HG02938 (cell line): ENCODE measurements around the gene SLC35A3.
"Not testable (repeated sequence)": the region's sequence is repeated elsewhere in the genome, so short reads cannot be mapped to it uniquely, and the experiment has no call there.

Experiments
- ATAC-seq: cut with Tn5 transposase; IDR thresholded peaks from one replicate; pipeline ENCODE4 v1.9.1; 2021; ENCODE audit warnings: mild to moderate bottlenecking, moderate library complexity; ENCODE audit not compliant: unreplicated experiment

The SLC35A3 gene

DNA sequence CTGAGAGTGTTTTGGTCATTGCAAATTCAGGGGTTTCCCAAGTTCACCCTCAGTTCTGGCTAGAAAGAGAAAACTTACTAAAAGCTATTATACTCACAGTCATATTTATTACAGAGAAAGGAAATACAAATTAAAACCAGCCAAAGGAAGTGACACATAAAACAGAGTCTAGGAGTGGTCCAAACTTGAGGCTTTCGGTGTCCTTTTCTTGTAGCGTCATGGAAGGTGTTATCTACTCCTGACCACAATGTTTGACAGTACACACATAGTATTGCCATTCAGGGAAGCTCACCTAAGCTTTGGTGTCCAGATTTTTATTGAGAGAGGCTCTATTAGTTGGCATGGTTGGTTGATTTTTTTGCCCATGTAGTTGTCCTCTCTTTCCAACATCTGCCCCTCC lies 59.0 kb downstream of the SLC35A3 start:
- no peak for ATAC-seq

DNA sequence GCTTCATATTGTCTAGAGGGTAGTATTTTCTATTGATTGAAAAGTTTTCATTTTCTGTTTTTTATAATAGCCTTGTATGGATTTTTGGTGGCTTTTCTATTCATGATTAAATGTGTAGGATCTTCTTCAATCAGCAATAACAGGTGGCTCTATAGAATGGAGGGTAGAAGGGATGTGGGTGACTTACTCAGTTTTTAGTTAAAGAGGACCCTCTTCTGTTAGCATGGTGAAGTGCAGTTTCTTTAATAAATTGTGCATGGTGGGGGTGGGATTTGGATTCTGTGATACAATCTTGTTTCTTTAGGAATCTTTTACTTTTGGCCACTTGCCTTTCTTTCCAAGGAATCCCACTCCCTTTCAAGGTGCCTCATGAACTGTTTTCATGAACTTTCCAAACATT lies 64.7 kb downstream of the SLC35A3 start:
- no peak for ATAC-seq

- no peak for ATAC-seq
Observed at GRCh38 chr1:100035214-100035613, 65.4 kb downstream of the SLC35A3 start.

DNA sequence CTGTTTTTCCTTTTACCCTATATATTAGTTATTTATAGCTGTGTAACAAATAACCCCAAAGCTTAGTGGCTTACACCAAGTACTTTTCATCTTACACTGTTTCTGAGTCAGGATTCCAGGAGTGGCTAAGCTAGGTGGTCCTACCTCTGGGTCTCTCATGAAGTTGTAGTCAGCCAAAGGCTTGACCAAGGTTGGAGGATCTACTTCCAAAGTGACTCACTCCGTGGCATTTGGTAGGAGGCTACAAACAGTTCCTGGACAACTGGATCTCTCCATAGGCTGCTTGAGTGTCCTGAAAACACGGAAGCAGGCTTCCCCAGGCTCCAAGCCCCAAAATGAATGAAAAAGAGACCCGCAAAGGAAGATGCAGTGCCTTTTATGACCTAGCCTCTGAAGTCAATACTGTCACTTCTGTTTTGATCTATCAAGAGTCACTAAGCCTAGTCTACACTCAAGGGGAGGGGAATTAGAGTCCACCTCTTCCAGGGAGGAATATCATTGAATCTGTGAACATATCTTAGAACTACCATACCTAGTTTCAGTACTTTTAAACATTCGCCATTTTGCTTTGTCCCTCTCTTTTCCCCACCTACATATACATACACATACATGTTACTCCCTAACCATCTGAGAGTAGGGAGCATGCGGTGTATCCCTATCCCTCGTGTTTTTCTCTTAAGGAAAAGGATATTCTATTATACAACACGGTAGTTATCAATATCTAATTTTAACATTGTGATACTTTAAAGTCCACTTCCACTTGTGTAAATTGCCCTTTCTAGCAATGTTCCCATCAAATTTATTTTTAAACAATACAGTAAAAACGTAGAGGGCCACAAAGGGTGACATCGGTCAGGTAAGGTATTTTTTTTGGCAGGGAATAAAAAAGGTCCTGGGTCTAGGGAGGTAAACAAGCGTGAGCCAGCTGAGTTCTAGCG lies 67.2 kb downstream of the SLC35A3 start:
- ATAC-seq, result no peak

- ATAC-seq, result no peak
Observed at GRCh38 chr1:100037656-100037926, 67.8 kb downstream of the SLC35A3 start.

GRCh38 chr1:100037927-100038659 lies 68.3 kb downstream of the SLC35A3 start:
- ATAC-seq, result peak; percentile 73

DNA sequence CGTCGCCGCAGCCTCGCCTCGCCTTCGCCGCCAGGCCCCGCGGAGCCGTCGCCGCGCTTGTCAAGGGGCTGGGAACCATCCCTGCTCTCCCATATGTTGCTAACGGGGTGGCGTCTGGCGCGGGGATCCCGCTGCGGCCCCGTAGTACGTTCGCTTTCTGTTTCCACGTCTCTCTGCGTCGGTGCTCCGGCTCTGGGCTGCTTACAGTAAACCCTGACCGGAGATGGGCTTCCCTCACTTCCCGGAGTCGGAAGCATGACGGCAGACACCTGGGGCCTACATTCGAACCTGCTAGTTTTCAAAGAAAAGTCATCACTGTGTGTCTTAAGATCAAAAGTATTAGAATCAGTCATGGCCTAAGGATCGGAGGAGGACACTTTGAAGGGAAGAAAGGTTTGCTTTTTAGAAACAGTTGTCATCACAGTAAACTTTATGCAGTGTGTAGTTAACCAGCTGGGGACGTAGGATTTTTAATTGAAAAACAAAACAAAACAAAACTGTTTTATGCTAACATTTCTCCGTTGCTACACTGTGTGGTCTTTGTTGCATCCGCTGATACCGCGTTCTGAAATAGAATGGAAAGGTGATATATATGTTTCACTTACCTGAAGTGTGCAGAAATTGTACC lies 69.0 kb downstream of the SLC35A3 start:
- peak; percentile 38 for ATAC-seq

- no peak for ATAC-seq
Observed at GRCh38 chr1:100039591-100039990, 69.8 kb downstream of the SLC35A3 start.

DNA sequence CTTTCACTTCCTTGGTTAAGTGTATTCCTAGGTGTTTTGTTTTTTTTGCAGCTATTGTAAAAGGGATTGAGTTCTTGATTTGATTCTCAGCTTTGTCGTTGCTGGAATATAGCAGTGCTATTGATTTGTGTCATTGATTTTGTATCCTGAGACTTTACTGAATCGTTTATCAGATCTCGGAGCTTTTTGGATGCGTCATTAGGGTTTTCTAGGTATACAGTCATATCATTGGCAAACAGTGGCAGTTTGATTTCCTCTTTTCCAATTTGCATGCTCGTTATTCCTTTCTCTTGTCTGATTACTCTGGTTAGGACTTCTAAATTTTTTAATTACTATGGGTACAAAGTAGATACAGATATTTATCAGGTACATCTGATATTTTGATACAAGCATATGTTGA lies 75.4 kb downstream of the SLC35A3 start:
- ATAC-seq, result no peak

GRCh38 chr1:100047235-100047708 lies 77.5 kb downstream of the SLC35A3 start:
- not testable (repeated sequence) for ATAC-seq

DNA sequence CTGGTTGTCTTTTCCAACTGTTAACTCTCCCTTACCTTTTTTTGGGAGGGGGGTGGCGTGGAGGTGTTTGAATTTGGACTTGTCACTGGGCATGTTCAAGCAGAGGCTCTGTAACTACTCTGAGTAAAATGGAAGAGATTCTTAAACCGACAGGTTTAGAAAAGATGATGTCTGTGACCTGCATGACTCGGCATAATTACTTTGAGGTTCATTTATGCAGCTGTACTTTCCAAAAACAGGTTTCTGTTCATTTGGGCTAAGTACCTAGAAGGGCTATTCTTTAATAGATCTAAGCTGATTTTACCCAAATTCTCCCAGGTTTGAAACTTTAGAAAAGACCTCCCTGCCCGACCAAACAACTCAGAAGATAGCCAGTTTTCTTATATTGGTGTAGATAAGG lies 80.3 kb downstream of the SLC35A3 start:
- no peak for ATAC-seq

DNA sequence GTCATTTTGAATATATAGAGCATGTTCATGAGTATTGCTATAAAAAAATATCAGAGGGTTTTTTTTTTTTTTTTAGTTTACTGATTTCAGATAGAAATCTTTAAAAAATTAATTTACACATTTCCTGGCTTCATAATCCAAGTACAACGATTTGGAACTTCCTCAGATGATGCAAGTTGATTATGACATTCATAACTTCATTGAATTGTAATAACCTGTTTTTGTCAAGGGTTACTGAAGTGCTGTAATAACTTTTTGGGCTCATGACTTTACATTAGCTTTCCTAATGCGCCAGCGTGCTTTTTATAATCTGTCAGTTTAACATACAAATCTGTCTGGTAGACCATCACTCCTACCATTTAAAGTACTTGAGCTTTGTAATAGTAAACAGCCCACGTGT lies 81.6 kb downstream of the SLC35A3 start:
- no peak for ATAC-seq

DNA sequence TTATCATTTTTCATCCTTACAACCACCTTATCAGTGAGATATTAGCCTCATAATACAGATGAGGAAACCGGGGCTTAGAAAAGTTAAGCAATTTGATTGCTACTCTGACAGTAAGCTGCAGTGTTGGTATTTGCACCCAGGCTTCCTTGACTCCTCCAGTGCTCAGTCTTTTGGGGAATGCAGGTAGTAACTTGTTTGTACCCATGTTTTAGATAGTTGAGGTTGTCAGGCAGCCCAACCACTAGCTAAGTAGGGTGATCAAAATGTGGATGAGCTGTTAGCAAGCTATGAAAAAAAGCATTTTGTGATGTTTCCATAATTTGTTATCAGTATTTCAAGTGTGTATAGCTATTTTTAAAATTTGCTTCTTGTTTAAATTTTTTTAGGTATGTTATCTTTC lies 82.1 kb downstream of the SLC35A3 start:
- no peak for ATAC-seq

GRCh38 chr1:100053119-100053518 lies 83.3 kb downstream of the SLC35A3 start:
- peak; percentile 61 for ATAC-seq

GRCh38 chr1:100053727-100054126 lies 83.9 kb downstream of the SLC35A3 start:
- ATAC-seq, result no peak

GRCh38 chr1:100061681-100062080 lies 91.9 kb downstream of the SLC35A3 start:
- no peak for ATAC-seq

- ATAC-seq, result no peak
Observed at GRCh38 chr1:100065183-100065968, 95.6 kb downstream of the SLC35A3 start.

DNA sequence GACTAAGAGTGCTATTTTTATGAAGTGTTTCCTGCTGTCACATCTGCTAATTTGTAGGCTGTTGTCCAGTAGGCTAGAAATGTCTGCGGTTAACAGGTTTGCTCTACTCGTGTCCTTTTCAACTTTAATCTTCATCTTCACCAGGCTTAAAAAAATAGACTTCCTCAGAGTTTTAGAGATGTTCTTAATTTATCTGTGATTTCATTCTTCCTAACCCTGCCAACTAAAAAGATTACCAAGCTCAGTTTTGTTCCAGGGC lies 96.1 kb downstream of the SLC35A3 start:
- no peak for ATAC-seq

DNA sequence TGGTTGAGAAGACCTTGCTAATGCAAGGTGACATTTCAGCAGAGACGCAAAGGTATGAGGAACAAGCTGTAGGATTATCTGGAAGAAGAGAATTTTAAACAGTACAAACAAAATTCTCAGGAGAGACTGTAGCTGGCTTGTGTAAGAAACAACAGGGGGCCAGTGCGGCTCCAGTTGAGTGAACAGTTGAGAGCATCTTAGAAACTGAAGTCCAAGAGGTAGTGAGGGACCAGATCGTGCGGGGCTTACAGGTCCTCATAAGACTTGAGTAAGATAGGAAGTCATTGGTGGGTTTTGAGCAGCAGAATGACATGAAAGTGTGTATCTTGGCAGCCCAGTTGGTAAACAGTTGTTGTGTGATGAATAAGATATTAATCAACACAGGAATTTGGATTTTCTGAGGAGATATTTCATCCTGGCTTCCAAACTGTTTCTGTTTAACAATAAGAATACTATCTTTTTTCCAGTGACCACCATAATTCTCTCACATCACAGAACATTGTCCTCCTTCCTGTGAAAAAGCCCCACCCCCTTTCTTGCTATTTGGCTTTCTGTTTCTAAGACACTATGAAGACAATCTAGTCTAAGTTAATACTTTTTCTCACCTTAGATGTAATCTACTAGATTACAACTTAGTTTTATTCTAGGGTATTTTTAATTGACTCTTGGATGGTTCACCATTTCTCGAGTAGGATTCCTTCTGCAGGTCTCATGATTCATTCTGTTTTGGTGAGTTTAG lies 100.6 kb downstream of the SLC35A3 start:
- ATAC-seq, result no peak

DNA sequence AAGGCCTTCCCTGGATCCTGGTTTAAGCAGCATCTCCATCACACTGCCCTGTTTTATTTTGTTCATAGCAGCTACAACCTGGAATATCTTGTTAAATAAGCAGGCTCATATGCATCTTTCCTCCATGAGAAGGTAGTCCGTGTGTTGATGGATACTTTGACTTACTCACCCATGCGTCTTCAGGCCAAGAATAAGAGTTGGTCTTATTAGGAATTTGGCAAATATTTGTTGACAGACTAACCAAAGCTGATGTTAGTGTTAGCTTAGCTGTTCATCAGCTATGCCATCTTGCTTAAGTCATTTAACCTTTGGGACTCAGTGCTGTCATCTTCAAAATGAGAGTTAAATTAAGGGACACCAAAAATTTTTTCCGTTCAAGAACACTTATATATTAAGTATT lies 103.7 kb downstream of the SLC35A3 start:
- no peak for ATAC-seq
